Right lung (tissue), 5 donors: ENCODE results near the gene EMILIN1. TPM values are rescaled to one million over a fixed set of nuclear protein-coding genes. Genes with fewer than 3 reads are reported as not detected.
"Not testable (repeated sequence)": the region's sequence is repeated elsewhere in the genome, so short reads cannot be mapped to it uniquely, and the experiment has no call there.

Experiments used
- DNase-seq, 2 donors: peaks; one replicate each; pipeline ENCODE4 v3.0.0-alpha.2; 2013
- polyA plus RNA-seq, 5 donors: library from polyadenylated mRNA; unstranded; fragments of 120-200 nt; gene quantifications; one replicate each; pipeline versions ENCODE4 v1.2.1 to v1.2.3, GENCODE V29; 2013; ENCODE audit warnings: inconsistent platforms in 1 of 5, low replicate concordance in 1 of 5; ENCODE audit not compliant: insufficient read length in 5 of 5, insufficient read depth in 1 of 5

The EMILIN1 gene
- polyA plus RNA-seq, 5 donors = 120 to 341 (median 140) TPM

GRCh38 chr2:27051902-27052645 is 26.3 kb upstream of the EMILIN1 start:
- no peak for DNase-seq

GRCh38 chr2:27053321-27053720 is 25.1 kb upstream of the EMILIN1 start:
- no peak for DNase-seq

- no peak for DNase-seq
Observed at GRCh38 chr2:27053776-27054175, 24.6 kb upstream of the EMILIN1 start.

GRCh38 chr2:27054721-27055120 is 23.7 kb upstream of the EMILIN1 start:
- no peak for DNase-seq

- no peak for DNase-seq
Observed at GRCh38 chr2:27057184-27057583, 21.2 kb upstream of the EMILIN1 start.

GRCh38 chr2:27058210-27058609 is 20.2 kb upstream of the EMILIN1 start:
- no peak for DNase-seq

GRCh38 chr2:27059141-27059820 is 19.1 kb upstream of the EMILIN1 start:
- no peak for DNase-seq

GRCh38 chr2:27060323-27060722 is 18.1 kb upstream of the EMILIN1 start:
- no peak for DNase-seq

GRCh38 chr2:27065128-27065527 is 13.3 kb upstream of the EMILIN1 start:
- DNase-seq = no peak

GRCh38 chr2:27067385-27067784 is 11.0 kb upstream of the EMILIN1 start:
- no peak for DNase-seq

GRCh38 chr2:27069436-27069835 is 9.0 kb upstream of the EMILIN1 start:
- DNase-seq = no peak

GRCh38 chr2:27069961-27070618 is 8.3 kb upstream of the EMILIN1 start:
- no peak for DNase-seq

- no peak for DNase-seq
Observed at GRCh38 chr2:27070653-27071276, 7.7 kb upstream of the EMILIN1 start.

GRCh38 chr2:27071277-27071989 is 7.0 kb upstream of the EMILIN1 start, which contains the start of gene OST4:
Gene OST4, minus strand, starts transcription at chr2:27071654.
- DNase-seq = peak; percentile 95 to 96

GRCh38 chr2:27071990-27072830 is 6.2 kb upstream of the EMILIN1 start:
- DNase-seq = peak; percentile 93 to 96

GRCh38 chr2:27072920-27073319 is 5.5 kb upstream of the EMILIN1 start:
- DNase-seq = no peak

GRCh38 chr2:27073782-27074181 is 4.6 kb upstream of the EMILIN1 start:
- DNase-seq = no peak

- peak; percentile 69 to 74 for DNase-seq
Observed at GRCh38 chr2:27074738-27075565, 3.5 kb upstream of the EMILIN1 start.

GRCh38 chr2:27075566-27075871 is 2.9 kb upstream of the EMILIN1 start:
- DNase-seq = not testable (repeated sequence)

GRCh38 chr2:27076323-27076722 is 2.1 kb upstream of the EMILIN1 start:
- no peak for DNase-seq
